Natural killer cell (primary cell): ENCODE measurements around the gene TECTB. TPM values are rescaled to one million over a fixed set of nuclear protein-coding genes. Genes with fewer than 3 reads are reported as not detected.

Source experiments
- ATAC-seq, 3 donors: fragments of 150-1000 bp in 2 of 3; fragments of 200-7000 bp in 1 of 3; cut with Tn5 transposase; 1 replicate in 1 of 3; 2 replicates in 2 of 3; pipeline ENCODE4 v1.10.0; 2021; ENCODE audit warnings: mild to moderate bottlenecking in 2 of 3, moderate library complexity in 2 of 3
- DNase-seq, 2 donors: peaks; one replicate each; pipeline versions ENCODE4 v3.0.0 to v3.0.0-alpha.2; 2013 to 2021; ENCODE audit warnings: mixed read lengths in 1 of 2
- H3K27ac ChIP-seq: one replicate; pipeline ENCODE4 v1.5.1; 2013; ENCODE audit warnings: mild to moderate bottlenecking, low read length
- H3K27me3 ChIP-seq: one replicate; pipeline ENCODE4 v1.6.1; 2013; ENCODE audit warnings: low read length; ENCODE audit not compliant: control insufficient read depth, insufficient read depth
- H3K36me3 ChIP-seq: one replicate; pipeline ENCODE4 v1.6.1; 2013; ENCODE audit warnings: low read length; ENCODE audit not compliant: control insufficient read depth, insufficient read depth
- H3K4me1 ChIP-seq: one replicate; pipeline ENCODE4 v1.6.1; 2013; ENCODE audit warnings: low read length; ENCODE audit not compliant: control insufficient read depth, insufficient read depth
- H3K4me3 ChIP-seq: one replicate; pipeline ENCODE4 v1.5.1; 2013; ENCODE audit warnings: low read length
- H3K9me3 ChIP-seq: one replicate; pipeline ENCODE4 v1.6.1; 2013; ENCODE audit warnings: low read length; ENCODE audit not compliant: control insufficient read depth, insufficient read depth
- H3K27ac Mint-ChIP-seq, 2 donors: one replicate each; pipeline ENCODE4 v1.8.0; 2022; ENCODE audit warnings: mild to moderate bottlenecking in 2 of 2, mixed read lengths in 2 of 2, moderate library complexity in 1 of 2
- H3K27me3 Mint-ChIP-seq, 2 donors: one replicate each; pipeline ENCODE4 v1.8.0; 2022; ENCODE audit warnings: low read depth in 2 of 2, mixed read lengths in 2 of 2
- H3K36me3 Mint-ChIP-seq: one replicate; pipeline ENCODE4 v1.8.0; 2022; ENCODE audit warnings: mixed read lengths
- H3K4me1 Mint-ChIP-seq, 2 donors: one replicate each; pipeline ENCODE4 v1.8.0; 2022; ENCODE audit warnings: mixed read lengths in 2 of 2
- H3K4me3 Mint-ChIP-seq: one replicate; pipeline ENCODE4 v1.8.0; 2022; ENCODE audit warnings: mild to moderate bottlenecking, moderate library complexity, mixed read lengths
- H3K9me3 Mint-ChIP-seq, 2 donors: one replicate each; pipeline ENCODE4 v1.8.0; 2022; ENCODE audit warnings: mixed read lengths in 2 of 2
- CTCF ChIP-seq: fragments of 200-600 bp; IDR thresholded peaks from one replicate; pipeline ENCODE4 v1.8.0; 2022; ENCODE audit warnings: antibody characterized with exemption
- WGBS: methylation state at CpG from one replicate; pipeline ENCODE4 v1.1.7; 2013; ENCODE audit warnings: missing lambda C conversion rate; ENCODE audit not compliant: insufficient coverage; 5-methylcytosine and 5-hydroxymethylcytosine counted together
- intact Hi-C: fragments of 100-400 bp; cut with micrococcal nuclease; formaldehyde crosslinking; loops from one replicate; pipeline ENCODE4 v1.14.2; 2022
- total RNA-seq, 4 donors: library from RNA; stranded (reverse); fragments of 120-200 nt in 1 of 4; gene quantifications; one replicate each; pipeline versions ENCODE4 v1.2.3 to v1.2.4, GENCODE V29; 2013 to 2022

The TECTB gene
- total RNA-seq, 3 donors from 2014 or later (not counting 1 experiment from before 2014, with no cell fraction given): not detected

GRCh38 chr10:112347709-112348671, 64.8 kb downstream of the TECTB start:
- no peaks in the 10 kb centered on the region for H3K36me3 ChIP-seq
- no peak overlapping the region for H3K27ac ChIP-seq
- ATAC-seq: no peak
- DNase-seq: no peak
- H3K4me3 ChIP-seq: no peak overlapping the region
- peaks cover 0 to 3% of the 10 kb centered on the region in 2 donors for H3K27me3 Mint-ChIP-seq
- H3K4me1 Mint-ChIP-seq: peaks cover 6% of the 10 kb centered on the region in 2 donors
- intact Hi-C loops: no loop called here
- H3K4me1 ChIP-seq: peaks cover 6% of the 10 kb centered on the region
- no peaks in the 10 kb centered on the region for H3K9me3 Mint-ChIP-seq
- WGBS: 88% methylated on average over 11 of the region's 12 CpGs
- no peak overlapping the region for H3K4me3 Mint-ChIP-seq
- no peak for TF ChIP-seq CTCF
- no peaks in the 10 kb centered on the region for H3K27me3 ChIP-seq
- no peaks in the 10 kb centered on the region for H3K36me3 Mint-ChIP-seq
- no peaks in the 10 kb centered on the region for H3K9me3 ChIP-seq
- no peak overlapping the region for H3K27ac Mint-ChIP-seq

GRCh38 chr10:112348759-112349158, 65.6 kb downstream of the TECTB start:
- intact Hi-C loops: no loop called here
- Mint-ChIP-seq H3K4me3 (no peak overlapping the region), H3K4me1 (peaks cover 6% of the 10 kb centered on the region in 2 donors), H3K27ac (no peak overlapping the region), H3K27me3 (peaks cover 0 to 3% of the 10 kb centered on the region in 2 donors), H3K9me3 (no peaks in the 10 kb centered on the region), H3K36me3 (no peaks in the 10 kb centered on the region)
- H3K36me3 ChIP-seq: no peaks in the 10 kb centered on the region
- no peak overlapping the region for H3K4me3 ChIP-seq
- ATAC-seq: no peak
- peaks cover 6% of the 10 kb centered on the region for H3K4me1 ChIP-seq
- no peak for TF ChIP-seq CTCF
- no peak for DNase-seq
- 100% methylated on average over 1 of the region's 1 CpG for WGBS
- no peak overlapping the region for H3K27ac ChIP-seq
- H3K27me3 ChIP-seq: no peaks in the 10 kb centered on the region
- H3K9me3 ChIP-seq: no peaks in the 10 kb centered on the region

GRCh38 chr10:112349521-112350085, 66.4 kb downstream of the TECTB start:
- Histone ChIP-seq H3K27ac (no peak overlapping the region), H3K27me3 (no peaks in the 10 kb centered on the region), H3K4me1 (peaks cover 6% of the 10 kb centered on the region), H3K4me3 (no peak overlapping the region), H3K9me3 (no peaks in the 10 kb centered on the region), H3K36me3 (no peaks in the 10 kb centered on the region)
- H3K27me3 Mint-ChIP-seq: peaks cover 0 to 3% of the 10 kb centered on the region in 2 donors
- H3K4me3 Mint-ChIP-seq: no peak overlapping the region
- TF ChIP-seq CTCF: no peak
- 94% methylated on average over 46 of the region's 46 CpGs for WGBS
- no peaks in the 10 kb centered on the region for H3K36me3 Mint-ChIP-seq
- H3K9me3 Mint-ChIP-seq: no peaks in the 10 kb centered on the region
- peaks cover 6% of the 10 kb centered on the region in 2 donors for H3K4me1 Mint-ChIP-seq
- DNase-seq (no peak), ATAC-seq (no peak)
- H3K27ac Mint-ChIP-seq: no peak overlapping the region
- intact Hi-C loops: no loop called here
